Amniotic epithelial cell (primary cell): ENCODE results near the gene ABHD10.

Experiments
- DNase-seq: peaks from one replicate; pipeline ENCODE4 v3.0.0-alpha.2; 2010; ENCODE audit warnings: low read depth

ABHD10 gene

GRCh38 chr3:111965484-111965883 is 13.3 kb upstream of the ABHD10 start:
- DNase-seq, result no peak

- DNase-seq, result no peak
These were observed 11.8 kb upstream of the ABHD10 start for GRCh38 chr3:111967068-111967467.

- peak; percentile 77 for DNase-seq
These were observed 11.1 kb upstream of the ABHD10 start for GRCh38 chr3:111967651-111968274.

- DNase-seq, result no peak
These were observed 10.3 kb upstream of the ABHD10 start for GRCh38 chr3:111968319-111969054.

- no peak for DNase-seq
These were observed 8.4 kb upstream of the ABHD10 start for GRCh38 chr3:111970376-111970775.

- DNase-seq, result no peak
These were observed 7.2 kb upstream of the ABHD10 start for GRCh38 chr3:111971533-111972130.

GRCh38 chr3:111972891-111973290 is 5.9 kb upstream of the ABHD10 start:
- DNase-seq, result peak; percentile 12

GRCh38 chr3:111975131-111975530 is 3.7 kb upstream of the ABHD10 start:
- no peak for DNase-seq

GRCh38 chr3:111976254-111976653 is 2.6 kb upstream of the ABHD10 start:
- DNase-seq, result no peak

- DNase-seq, result no peak
These were observed 710 bp downstream of the ABHD10 start for GRCh38 chr3:111979434-111980038.

- no peak for DNase-seq
These were observed 2.1 kb downstream of the ABHD10 start for GRCh38 chr3:111980716-111981456.

GRCh38 chr3:111981457-111981763 is 2.6 kb downstream of the ABHD10 start:
- DNase-seq, result no peak

- DNase-seq, result no peak
These were observed 5.9 kb downstream of the ABHD10 start for GRCh38 chr3:111984636-111985298.

GRCh38 chr3:111986800-111987199 is 8.0 kb downstream of the ABHD10 start:
- no peak for DNase-seq

GRCh38 chr3:111989061-111989678 is 10.3 kb downstream of the ABHD10 start:
- DNase-seq, result peak; percentile 74

- DNase-seq, result no peak
These were observed 14.2 kb downstream of the ABHD10 start for GRCh38 chr3:111993038-111993437.

- DNase-seq, result peak; percentile 17
These were observed 20.0 kb downstream of the ABHD10 start, which contains the start of gene TAGLN3 for GRCh38 chr3:111998636-111999483. Gene TAGLN3 (plus strand): TSS chr3:111998922. CDS start chr3:111999423, 501 bp downstream.

GRCh38 chr3:111999484-112000324 is 20.9 kb downstream of the ABHD10 start:
- DNase-seq, result no peak

GRCh38 chr3:112000367-112000771 is 21.5 kb downstream of the ABHD10 start:
- DNase-seq, result no peak
